Stimulated activated CD8-positive, alpha-beta memory T cell treated with anti-CD3 and anti-CD28 coated beads, Interleukin-12 subunit alpha, Interleukin-12 subunit beta, amount 100 ng/mL, for 24 hours (primary cell): ENCODE data around the gene NPHS2.

ENCODE experiments used
- DNase-seq: peaks from one replicate; pipeline ENCODE4 v3.0.0-alpha.2; 2020; ENCODE audit errors: extremely low read depth

NPHS2 gene

DNA sequence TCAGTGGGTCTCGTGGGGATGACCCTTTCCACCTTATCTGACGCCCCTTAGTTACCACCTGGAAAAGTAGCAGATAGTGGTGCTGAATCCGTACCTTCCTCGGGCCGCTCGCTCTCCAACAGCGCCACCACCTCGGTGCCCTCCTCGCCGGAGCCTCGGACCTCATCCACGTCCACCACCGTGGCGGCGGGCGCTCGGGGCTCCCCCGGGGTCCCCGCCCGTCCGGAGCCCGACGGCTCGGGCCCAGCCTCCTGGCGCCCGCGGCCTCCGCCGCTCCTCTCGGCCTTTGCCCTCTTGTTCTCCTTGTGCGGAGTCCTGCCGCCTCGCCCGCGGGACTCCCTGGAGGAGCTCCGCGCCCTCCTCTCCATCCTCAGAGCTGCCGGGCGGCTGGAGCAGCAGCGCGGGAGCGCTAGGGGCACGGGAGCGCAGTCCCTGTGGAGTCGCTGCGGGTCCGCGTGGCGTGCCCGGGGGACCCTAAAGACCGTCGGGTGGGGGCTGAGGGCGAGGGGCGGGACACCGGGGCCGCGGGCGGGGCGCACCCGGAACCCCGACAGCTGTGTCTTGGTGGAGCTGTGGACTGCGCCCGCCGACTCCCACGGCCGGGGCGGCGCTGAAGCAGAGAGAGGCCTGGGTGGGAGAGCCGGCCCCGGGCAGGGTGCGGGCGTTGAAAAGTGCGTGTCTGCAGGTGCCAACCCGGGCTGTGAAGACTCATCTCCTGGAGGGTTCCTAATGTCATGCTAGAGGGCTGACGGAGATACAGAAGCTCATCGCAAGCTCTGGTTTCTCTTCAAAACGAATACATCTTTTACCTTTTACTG, at the start of gene NPHS2:
Gene NPHS2 (minus strand): TSS at position 452 of the 818 bp plus-strand sequence. CDS start 84 bp downstream, at position 368.
- DNase-seq = no peak

DNA sequence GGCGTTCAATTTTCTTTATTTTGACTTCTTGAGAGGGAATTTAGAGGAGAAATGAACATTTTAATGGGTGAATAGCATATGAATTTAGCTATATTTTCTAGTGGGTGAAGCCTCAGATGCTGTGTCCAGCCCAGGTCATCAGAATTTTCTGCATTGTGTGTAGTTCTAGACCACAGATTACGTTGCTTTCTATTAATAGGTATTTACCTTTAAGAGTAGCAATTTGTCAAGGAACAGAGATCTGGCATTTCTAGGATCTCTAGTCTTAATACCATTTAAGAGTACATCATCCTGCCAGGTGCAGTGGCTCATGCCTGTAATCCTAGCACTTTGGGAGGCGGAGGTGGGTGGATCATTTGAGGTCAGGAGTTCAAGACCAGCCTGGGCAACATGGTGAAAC, 36.6 kb upstream of the NPHS2 start:
- DNase-seq = no peak

DNA sequence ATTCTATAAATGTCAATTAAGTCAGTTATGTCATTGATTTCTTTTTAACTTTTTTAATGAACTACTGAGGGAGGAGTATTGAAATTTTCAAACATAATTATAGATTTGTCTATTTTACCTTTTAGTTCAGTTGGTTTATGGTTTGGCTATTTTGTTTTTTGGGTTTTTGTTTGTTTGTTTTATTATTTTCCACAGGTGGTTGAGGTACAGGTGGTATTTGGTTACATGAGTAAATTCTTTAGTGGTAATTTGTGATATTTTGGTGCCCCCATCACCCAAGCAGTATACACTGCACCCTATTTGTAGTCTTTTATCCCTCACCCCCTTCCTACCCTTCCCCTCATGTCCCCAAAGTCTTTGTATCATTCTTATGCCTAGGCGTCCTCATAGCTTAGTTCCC, 25.3 kb upstream of the NPHS2 start:
- no peak for DNase-seq

DNA sequence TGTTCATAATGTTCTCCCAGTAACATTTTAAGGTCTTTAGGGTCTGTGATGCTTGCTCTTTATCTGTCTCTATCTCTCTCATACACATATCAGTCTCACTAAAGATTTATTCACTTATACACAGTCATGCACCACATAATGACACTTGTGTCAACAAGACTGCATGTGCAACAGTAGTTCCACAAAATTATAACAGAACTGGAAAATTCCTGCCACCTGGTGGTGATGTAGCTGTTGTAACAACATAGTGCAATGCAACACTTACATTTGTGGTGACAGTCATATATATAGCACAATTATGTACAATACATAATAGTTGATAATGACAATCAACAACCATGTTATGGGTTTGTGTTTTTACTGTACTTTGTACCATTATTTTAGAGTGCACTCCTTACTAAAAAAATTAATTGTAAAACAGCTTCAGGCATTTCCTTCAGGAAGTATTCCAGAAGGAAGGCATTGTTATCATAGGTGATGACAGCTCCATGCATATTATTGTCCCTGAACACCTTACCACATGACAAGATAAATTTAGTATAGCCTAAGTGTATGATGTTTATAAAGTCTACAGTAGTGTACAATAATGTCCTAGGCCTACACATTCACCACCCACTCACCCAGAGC, 24.0 kb upstream of the NPHS2 start:
- DNase-seq = no peak

DNA sequence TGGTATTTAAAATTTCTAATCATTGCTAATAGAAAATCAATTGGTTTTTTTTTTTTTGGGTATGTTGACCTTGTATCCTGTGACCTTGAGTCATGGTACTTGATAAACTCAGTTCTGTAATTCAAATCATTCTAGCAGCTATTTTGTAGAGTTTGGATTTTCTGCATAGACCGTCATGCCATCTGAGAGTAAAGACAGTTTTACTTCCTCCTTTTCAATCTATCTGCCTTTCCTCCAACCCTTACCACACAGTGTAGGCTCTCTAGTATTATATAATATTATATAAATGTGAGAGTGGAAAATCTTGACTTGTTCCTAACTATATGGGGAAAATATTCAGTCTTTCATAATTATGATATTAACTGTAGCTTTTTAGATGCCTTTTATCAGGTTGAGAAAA, 22.9 kb upstream of the NPHS2 start:
- DNase-seq = no peak

DNA sequence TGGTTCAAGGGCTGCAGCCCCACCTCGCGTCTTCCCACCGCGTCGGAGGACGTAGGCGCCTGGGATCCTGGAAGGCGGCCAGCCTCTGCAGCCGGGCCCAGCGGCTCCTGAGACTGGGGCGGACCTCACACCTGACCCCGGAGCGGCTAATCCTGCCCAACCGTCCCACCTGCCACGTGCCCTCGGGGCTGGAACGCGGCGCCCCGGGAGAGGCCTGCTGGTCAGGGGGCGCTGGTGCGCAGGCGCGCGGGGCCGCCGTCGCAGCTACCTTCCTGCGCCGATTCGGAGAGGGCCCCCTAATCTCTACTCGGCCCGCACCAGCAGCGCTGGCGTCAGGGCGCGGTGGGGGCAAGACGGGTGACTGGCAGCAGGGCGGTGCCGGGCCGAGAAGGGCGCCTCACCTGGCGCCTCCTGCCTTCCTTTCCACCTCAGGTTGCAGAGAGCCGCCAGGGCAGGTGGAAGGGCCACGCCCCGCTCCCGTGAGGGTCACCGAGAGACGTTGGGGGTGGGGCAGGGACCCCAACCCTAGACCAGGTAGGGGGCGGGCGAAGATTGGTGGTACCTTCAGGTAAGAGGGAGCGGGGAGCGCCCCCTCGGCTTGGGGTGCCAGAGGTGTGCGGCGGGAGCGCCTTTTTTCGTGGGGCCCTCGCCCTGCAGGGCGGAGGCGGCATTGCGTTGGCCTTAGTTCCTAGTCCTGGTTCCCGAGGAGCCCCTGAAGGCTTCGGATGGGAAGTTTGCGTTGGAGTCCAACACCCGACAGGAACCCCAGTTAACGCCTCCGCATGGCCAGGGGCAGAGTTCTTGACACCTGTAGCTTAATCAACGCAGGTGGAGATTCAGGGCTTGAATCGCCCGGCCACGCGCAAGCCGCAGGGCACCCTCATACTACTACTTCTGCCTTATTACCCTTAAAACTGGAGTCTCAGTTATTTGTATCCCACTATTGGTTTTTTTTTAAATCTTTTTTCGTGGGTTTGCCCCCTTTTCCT, 16.1 kb upstream of the NPHS2 start, which contains the start of gene TDRD5:
Gene TDRD5 (plus strand): TSS at position 241 of the 989 bp plus-strand sequence. CDS start 784 bp downstream, outside the sequence.
- no peak for DNase-seq

DNA sequence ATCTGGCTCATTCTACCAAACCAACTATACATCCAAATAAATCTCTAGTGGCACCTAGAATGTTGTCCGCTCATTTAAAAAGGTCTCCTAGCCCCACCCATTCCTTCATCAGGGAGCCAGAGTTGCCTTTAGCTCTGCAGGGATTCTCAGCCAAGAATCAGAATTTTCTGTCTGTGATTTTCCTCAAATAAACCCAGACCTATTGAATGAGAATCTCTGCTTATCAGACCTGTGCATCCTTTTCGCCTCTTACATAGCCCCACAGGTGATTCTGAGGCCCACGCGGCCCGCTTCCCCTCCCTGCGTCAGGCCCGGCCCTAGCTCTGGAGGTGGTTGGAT, 15.5 kb upstream of the NPHS2 start:
- DNase-seq = no peak

DNA sequence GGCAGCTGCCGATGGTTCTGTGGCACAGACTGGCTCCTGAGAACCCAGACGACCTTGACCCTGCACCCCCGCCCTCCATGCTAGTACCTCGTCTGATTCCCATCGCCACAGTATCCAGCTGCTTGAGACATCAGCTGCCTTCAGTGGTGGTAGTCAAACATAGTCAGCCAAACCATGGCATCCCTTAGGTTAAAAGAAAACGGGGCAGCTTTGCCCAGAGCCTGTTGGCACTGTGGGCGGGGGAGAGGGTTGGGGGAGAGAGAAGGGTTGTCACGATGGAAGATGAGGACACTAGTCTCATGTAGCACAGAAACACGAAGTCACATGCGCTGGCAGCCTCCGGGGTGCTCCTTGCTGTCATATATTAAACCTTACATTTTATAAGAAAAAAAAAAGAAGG, 14.9 kb upstream of the NPHS2 start:
- no peak for DNase-seq

DNA sequence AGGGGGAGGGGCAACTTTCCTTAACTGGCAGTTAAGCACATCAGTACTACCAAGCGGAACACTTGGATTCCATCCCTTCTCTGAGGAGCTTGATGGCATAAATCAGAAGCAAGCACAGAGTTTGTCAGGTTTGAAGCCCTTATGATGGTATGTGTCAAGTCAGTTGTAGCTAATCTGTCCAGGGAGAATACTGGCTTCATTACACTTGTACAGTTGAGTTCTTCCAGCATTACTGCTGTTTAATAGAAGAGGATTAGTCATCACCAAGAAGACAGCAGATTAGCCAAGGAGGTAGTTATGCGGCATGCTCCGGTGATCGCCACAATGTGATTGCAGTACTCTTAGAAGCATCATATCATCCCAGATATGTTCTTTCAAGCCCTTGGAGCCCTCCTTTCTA, 13.8 kb upstream of the NPHS2 start:
- no peak for DNase-seq

DNA sequence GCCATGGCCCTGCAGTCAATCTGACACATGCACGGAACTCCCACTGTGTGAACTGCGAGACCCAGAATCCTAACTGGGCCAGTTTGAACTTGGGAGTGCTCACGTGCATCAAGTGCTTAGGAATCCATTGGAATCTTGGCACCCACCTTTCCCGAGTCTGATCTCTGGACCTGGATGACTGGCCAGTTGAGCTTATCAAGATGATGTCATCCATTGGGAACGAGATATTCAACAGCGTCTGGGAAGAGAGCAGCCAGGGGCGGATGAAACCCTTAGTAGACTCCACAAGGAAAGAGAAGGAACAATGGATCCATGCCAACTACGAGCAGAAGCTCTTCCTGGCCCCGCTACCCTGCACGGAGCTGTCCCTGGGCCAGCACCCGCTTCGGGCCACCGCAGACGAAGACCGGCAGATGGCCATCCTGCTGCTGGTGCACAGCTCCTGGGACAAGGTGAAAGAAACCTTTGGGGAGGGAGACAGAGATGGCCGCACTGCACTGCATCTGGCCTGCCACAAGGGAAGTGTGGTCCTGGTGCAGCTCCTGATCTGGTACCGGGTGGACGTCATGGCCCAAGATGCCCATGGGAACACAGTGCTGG, 12.8 kb upstream of the NPHS2 start:
- DNase-seq = no peak

DNA sequence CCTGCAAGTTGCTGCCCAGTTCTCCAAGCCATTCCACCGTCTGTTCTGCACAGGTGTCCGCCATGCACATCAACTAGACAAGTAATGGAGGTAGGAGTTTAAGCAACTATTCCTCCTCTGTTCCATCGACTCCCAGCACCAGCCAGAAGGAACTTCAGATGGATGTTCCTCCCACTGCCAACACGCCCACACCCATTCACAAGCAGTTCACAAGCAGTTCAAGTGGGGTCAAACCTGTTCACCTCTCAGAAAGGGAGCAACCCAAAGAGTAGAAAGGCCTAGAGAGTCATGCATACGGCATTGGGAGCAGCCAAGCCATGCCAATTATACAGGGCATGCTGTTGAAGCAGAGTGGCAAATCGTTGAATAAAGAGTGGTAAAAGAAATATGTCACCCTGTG, 11.6 kb upstream of the NPHS2 start:
- no peak for DNase-seq

DNA sequence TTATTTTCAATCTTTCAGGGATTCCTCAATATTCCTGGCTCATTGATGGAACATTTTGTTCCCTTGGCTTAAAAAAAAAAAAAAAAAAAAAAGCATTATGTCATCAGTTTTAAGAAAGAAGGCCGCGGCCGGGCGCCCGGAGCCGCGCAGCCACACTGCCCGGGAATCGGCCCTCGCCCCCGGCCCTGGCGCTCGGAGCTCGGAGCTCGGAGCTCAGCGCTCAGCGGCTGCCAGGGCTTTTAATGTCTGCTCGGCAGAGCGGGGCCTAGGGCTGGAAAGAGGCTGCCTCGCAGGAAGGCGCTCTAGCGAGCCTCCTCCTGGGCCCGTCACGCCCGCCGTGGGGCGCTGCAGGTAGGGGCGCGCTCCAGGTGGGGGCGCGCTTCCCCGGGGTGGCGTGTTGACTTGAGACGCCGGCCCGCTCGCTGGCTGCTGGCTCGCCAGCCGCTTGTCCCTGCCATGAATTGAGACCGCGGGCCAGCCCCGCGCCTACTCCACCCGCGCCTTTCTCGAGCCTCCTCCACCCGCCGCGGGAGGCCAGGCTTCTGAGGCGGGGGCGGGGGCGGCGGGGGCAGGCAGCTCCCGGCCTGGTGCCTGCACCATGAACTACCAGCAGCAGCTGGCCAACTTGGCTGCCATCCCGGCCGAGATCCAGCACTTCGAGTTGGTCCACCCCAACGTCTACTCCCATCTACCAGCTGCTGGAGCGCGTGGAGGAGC, 10.5 kb upstream of the NPHS2 start:
- DNase-seq = no peak

DNA sequence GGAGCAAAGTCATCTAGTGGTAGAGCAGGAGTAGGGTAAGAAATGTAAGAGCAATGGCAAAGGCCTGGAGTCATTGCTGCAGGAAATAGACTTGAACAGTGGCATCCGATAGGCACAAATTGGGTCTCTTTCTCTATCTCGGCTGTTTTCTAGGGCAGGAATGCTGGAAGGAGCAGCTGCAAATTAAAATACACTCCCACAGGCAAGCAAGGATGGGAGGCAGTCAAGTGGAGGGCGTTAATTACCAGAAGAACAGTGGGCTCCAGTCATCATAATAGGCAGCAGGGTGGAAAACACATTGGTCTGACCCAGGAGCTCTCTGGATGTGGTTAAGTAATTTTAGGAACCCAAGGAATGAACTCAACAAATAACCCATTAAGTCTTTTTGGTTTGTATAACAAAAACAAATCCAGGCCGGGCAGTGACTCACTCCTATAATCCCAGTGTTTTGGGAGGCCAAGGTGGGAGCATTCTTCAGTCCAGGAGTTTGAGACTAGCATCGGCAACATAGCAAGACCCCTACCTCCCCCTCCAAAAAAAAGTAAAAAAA, 8.1 kb upstream of the NPHS2 start:
- DNase-seq = no peak

DNA sequence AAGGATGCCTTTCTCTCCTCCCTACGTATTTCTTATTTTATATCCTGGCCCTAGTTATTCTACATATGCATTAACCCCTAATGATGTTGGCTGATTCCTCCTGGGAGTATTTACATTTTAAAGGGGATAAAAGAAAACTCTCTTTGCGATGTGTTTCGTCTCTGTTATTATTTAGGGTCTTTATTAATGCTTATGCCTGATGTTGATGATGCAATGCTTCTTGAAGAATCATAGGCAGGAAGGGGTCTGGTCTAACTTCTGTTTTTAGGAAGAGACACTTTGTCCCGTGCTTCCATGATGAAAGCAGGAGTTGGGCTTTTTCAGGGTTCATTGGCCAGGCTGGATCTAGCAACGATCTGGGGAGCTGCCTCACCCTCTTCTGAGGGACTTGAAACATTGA, 761 bp upstream of the NPHS2 start:
- DNase-seq = no peak

DNA sequence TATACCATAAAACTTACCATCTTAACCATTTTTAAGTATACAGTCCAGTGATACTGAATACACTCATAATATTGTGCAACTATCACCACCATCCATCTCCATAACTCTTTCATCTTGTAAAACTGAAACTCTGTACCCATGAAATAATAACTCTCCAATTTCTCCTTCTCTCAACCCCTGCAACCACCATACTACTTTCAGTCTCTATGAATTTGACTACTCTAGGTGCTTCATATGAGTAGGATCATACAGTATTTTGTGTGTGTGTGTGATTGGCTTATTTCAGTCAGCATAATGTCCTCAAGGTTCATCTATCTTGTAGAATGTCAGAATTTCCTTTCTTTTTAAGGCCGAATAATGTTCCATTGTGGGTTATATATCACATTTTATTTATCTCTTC, 17.7 kb downstream of the NPHS2 start:
- DNase-seq = no peak

DNA sequence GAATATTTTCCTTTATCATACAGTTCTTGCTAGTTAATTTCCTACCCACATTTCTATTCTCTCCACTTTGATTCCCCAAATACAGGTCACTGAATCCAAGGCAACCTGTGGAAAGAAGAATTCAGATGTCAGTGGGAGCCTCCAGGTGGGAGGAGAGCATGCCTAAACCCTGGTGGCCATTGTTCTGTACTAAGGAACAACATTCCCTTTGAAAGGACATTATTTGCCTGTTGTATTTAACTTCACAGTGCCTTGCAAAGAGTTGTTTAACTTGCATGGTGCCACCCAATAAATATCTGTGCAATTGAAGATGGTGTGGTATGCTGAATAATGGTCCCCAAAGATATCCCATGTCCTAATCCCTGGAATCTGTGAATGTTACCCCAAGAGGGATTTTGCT, 21.3 kb downstream of the NPHS2 start:
- DNase-seq = no peak

DNA sequence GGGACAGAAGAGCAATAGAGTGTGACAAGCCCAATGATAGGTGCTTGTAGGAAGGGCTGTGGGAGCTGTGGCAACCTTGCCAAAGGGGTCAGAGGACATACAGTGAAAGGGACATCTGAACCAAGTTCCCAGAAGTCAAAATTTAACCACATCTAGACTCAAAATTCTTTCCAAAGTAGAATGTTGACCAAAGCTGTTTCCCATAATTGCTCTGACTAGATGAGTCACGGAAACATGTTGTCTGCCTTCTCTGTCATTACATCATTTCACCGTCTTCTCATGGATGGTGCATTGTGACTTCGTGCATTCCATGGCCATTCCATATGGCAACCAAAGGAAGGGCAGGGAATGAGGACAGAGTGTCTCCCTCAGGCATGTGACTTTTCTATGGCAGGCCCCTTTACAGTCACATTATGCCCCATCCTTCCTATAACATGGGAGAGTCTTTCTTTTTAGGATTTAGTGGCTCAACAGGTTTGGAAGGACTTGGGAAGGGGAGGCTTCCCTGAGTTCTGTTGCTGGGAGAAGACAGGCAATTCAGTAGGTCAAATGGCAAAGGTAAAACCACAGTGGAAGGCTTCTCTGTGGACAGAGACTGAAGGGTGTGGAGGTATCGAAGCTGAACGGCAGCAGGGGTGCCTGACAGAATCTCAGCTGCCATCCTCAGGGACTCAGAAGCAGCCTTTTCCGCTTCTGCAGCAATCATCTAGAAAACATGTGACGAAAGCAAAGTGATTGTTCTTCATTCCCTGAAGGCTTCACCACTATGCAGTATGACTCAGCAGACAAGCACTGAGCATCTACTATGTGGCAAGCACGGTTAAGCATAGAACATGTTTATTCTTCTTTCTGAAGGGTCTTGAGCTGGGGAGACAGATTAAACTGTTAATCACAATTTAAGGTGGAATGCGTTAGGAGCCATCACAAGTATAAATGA, 24.7 kb downstream of the NPHS2 start:
- no peak for DNase-seq

DNA sequence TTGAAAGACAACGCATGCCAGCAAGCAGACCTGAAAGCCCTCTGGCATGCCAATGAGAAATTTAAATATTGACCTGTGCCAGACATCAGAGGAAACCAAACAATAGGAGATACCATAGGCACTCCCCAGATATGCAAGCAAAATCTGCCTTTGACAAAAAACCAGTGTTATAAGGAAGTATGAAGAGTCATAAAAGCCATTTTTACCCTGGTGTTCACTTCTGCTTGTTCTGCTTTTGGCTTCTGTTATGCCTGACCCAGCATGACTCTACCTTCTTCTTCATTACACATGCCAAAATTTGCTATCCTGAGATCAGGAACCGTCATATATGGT, 26.4 kb downstream of the NPHS2 start:
- DNase-seq = no peak

DNA sequence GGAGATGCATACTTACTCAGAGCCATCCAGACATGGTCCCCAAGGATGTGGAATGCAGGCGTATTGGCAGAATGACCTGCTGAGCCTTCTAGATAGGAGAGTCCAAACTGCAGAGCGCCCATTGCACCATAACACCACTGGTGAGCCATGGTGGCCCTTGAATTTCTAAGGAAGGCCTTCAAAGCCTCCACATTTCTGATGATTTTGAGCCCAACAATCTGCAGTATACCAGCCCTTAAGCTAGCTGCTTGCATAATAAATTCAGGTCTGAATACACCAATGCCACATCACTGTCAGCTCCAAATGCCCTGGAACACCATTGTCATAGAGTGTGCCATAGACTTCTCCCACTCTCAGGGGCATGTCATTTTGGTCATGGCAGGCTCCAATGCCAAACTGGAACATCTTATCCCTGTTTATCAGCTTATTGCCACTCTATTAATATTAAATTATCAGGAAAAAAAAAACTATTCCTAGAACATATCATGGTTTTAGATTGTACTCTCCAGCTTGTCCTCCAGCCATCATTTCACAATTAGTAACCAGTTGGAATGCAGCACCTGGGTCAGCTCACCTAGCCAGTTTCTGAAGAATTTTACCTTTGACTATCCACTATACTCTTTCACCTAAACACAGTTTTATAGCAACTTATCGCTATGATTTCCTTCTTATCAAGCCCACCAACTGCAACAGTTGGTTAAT, 26.9 kb downstream of the NPHS2 start:
- no peak for DNase-seq
